Gastroesophageal sphincter (tissue), 3 donors: ENCODE measurements around the gene C12orf57.

Source experiments
- POLR2AphosphoS5 ChIP-seq: sonication (generic); formaldehyde crosslinking; IDR thresholded peaks from one replicate; pipeline ENCODE4 v1.6.1; 2017; ENCODE audit warnings: antibody characterized with exemption
- TF ChIP-seq, protein P1 (sequence below), 4 experiments: fragments of 200-600 bp in 2 of 4; fragments of 450-650 bp in 2 of 4; sonication (generic) in 1 of 4; IDR thresholded peaks; one replicate each; pipeline ENCODE4 v1.5.1; 2017 to 2019; ENCODE audit warnings: antibody characterized with exemption in 4 of 4, mild to moderate bottlenecking in 2 of 4, moderate library complexity in 2 of 4

DNA sequence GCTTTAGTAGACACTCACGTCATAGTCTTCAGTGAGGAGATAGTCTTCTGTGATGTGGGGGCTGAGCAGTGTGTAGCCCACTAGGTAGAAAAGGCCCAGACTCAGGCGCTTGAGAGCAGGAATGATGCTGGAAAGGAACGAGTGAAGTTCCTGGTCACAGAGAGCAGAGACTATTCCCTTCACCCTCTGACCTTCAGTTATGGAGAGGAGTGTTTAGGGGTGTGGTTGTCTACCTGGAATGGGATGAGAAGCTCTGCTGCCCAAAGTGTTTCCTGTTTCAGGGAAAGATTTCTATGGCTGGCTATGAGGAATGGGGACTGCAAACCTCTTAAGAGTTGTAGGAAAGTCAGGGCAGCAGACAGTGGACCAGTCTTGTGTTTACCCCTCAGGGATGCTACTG is 35.6 kb downstream of the C12orf57 start:
- TF ChIP-seq, protein P1, sequence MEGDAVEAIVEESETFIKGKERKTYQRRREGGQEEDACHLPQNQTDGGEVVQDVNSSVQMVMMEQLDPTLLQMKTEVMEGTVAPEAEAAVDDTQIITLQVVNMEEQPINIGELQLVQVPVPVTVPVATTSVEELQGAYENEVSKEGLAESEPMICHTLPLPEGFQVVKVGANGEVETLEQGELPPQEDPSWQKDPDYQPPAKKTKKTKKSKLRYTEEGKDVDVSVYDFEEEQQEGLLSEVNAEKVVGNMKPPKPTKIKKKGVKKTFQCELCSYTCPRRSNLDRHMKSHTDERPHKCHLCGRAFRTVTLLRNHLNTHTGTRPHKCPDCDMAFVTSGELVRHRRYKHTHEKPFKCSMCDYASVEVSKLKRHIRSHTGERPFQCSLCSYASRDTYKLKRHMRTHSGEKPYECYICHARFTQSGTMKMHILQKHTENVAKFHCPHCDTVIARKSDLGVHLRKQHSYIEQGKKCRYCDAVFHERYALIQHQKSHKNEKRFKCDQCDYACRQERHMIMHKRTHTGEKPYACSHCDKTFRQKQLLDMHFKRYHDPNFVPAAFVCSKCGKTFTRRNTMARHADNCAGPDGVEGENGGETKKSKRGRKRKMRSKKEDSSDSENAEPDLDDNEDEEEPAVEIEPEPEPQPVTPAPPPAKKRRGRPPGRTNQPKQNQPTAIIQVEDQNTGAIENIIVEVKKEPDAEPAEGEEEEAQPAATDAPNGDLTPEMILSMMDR (IDR thresholded peaks at IDR 0.05): no peak
- no peak for TF ChIP-seq POLR2AphosphoS5
